RWPE2 (cell line): ENCODE data around the gene TMUB1.

Experiments used
- ATAC-seq: fragments of 200-7000 bp; cut with Tn5 transposase; 3 replicates; pipeline ENCODE4 v1.9.1; 2021; ENCODE audit warnings: low read depth
- DNase-seq: peaks from one replicate; pipeline ENCODE4 v3.0.0-alpha.2; 2020; ENCODE audit warnings: low spot score
- H3K27ac ChIP-seq: fragments of 450-650 bp; 2 replicates; pipeline ENCODE4 v1.5.1; 2017; ENCODE audit warnings: mild to moderate bottlenecking; ENCODE audit not compliant: poor library complexity, severe bottlenecking
- H3K27me3 ChIP-seq: fragments of 250-450 bp; sonication (Bioruptor Pico); 2 replicates; pipeline ENCODE4 v1.5.1; 2021; ENCODE audit warnings: mild to moderate bottlenecking, moderate library complexity; ENCODE audit not compliant: insufficient read depth, poor library complexity, severe bottlenecking
- H3K36me3 ChIP-seq: fragments of 250-450 bp; sonication (Bioruptor Pico); 2 replicates; pipeline ENCODE4 v1.5.1; 2020; ENCODE audit warnings: low read depth, mild to moderate bottlenecking, moderate library complexity
- H3K4me1 ChIP-seq: fragments of 250-450 bp; sonication (Bioruptor Pico); 2 replicates; pipeline ENCODE4 v1.5.1; 2021; ENCODE audit warnings: mild to moderate bottlenecking, moderate library complexity; ENCODE audit not compliant: insufficient read depth, poor library complexity, severe bottlenecking
- H3K4me3 ChIP-seq: fragments of 250-450 bp; sonication (Bioruptor Pico); 2 replicates; pipeline ENCODE4 v1.5.1; 2021; ENCODE audit warnings: mild to moderate bottlenecking, moderate library complexity; ENCODE audit not compliant: severe bottlenecking
- H3K9me3 ChIP-seq: fragments of 250-450 bp; sonication (Bioruptor Pico); 2 replicates; pipeline ENCODE4 v1.5.1; 2021; ENCODE audit warnings: mild to moderate bottlenecking, moderate library complexity; ENCODE audit not compliant: severe bottlenecking
- CTCF ChIP-seq: fragments of 450-650 bp; IDR thresholded peaks from one replicate; pipeline ENCODE4 v1.5.1; 2017; ENCODE audit warnings: mild to moderate bottlenecking, moderate library complexity; ENCODE audit not compliant: poor library complexity, severe bottlenecking

The TMUB1 gene

GRCh38 chr7:151083071-151083823 lies at the start of gene TMUB1:
Gene TMUB1 (minus strand): TSS chr7:151083493. CDS start chr7:151082563, 930 bp downstream.
- TF ChIP-seq CTCF, result no peak
- ATAC-seq (peak; percentile 26; the same call in 2 of the 3 replicates), DNase-seq (peak; percentile 83)
- Histone ChIP-seq H3K9me3 (no peaks in the 10 kb centered on the region), H3K27me3 (no peaks in the 10 kb centered on the region), H3K4me3 (peak within 1 kb of the TSS; percentile 96), H3K27ac (peak within 1 kb of the TSS; percentile 87), H3K36me3 (peaks cover 4% of the 10 kb centered on the region; the same call in 1 of the 2 replicates), H3K4me1 (peaks cover 8% of the 10 kb centered on the region)

- TF ChIP-seq CTCF, result no peak
Observed at GRCh38 chr7:151132461-151133205, 49.3 kb upstream of the TMUB1 start.

GRCh38 chr7:151131592-151132293 lies 48.5 kb upstream of the TMUB1 start:
- Histone ChIP-seq H3K9me3 (no peaks in the 10 kb centered on the region), H3K27me3 (no peaks in the 10 kb centered on the region), H3K27ac (no peak overlapping the region), H3K4me3 (no peak overlapping the region), H3K4me1 (no peaks in the 10 kb centered on the region), H3K36me3 (peaks cover 66% of the 10 kb centered on the region)
- ATAC-seq (no peak), DNase-seq (no peak)
- no peak for TF ChIP-seq CTCF

More at GRCh38 chr7:151132461-151133205, 49.3 kb upstream of the TMUB1 start:
- Histone ChIP-seq H3K36me3 (peaks cover 64% of the 10 kb centered on the region), H3K4me1 (no peaks in the 10 kb centered on the region), H3K27me3 (no peaks in the 10 kb centered on the region), H3K27ac (no peak overlapping the region), H3K4me3 (no peak overlapping the region), H3K9me3 (no peaks in the 10 kb centered on the region)
- DNase-seq, result no peak
- ATAC-seq, result no peak

GRCh38 chr7:151131224-151131591 lies 47.9 kb upstream of the TMUB1 start:
- ATAC-seq (no peak), DNase-seq (no peak)
- TF ChIP-seq CTCF, result no peak
- Histone ChIP-seq H3K9me3 (no peaks in the 10 kb centered on the region), H3K27me3 (no peaks in the 10 kb centered on the region), H3K4me3 (no peak overlapping the region), H3K4me1 (no peaks in the 10 kb centered on the region), H3K27ac (no peak overlapping the region), H3K36me3 (peaks cover 64% of the 10 kb centered on the region)
